HepG2 (cell line): Measurements from ENCODE around the gene RILP. TPM values are rescaled to one million over a fixed set of nuclear protein-coding genes. Genes with fewer than 3 reads are reported as not detected.
A peak's percentile ranks its signal among the peaks of the same experiment; 100 is the strongest.

ENCODE experiments used
- ASH2L ChIP-seq: fragments of 300-600, 200-600 bp; sonication (generic); IDR thresholded peaks from 2 replicates; pipeline ENCODE4 v1.7.0; 2017; ENCODE audit warnings: low read depth, mild to moderate bottlenecking, moderate library complexity, mixed read lengths, low read length; ENCODE audit not compliant: insufficient read length
- CBX5 ChIP-seq: sonication (generic); formaldehyde crosslinking; IDR thresholded peaks from 2 replicates; pipeline ENCODE4 v1.4.0; 2020; ENCODE audit warnings: missing genetic modification reagents, borderline replicate concordance
- CEBPZ ChIP-seq: IDR thresholded peaks from 2 replicates; pipeline ENCODE4 v1.6.1; 2012; ENCODE audit warnings: low read length, improper control_type of control experiment
- FOXA3 ChIP-seq: IDR thresholded peaks from 2 replicates; pipeline ENCODE4 v1.6.1; 2016; ENCODE audit warnings: missing genetic modification reagents, missing compliant biosample characterization
- GATAD2A ChIP-seq: IDR thresholded peaks from 2 replicates; pipeline ENCODE4 v1.6.1; 2016
- HNF4A ChIP-seq: sonication (generic); formaldehyde crosslinking; IDR thresholded peaks from 2 replicates; pipeline ENCODE4 v1.4.0; 2020; ENCODE audit warnings: missing genetic modification reagents
- PLRG1 ChIP-seq: fragments of 450-650 bp; conservative IDR thresholded peaks from 2 replicates; pipeline ENCODE4 v1.6.1; 2016
- SAP130 ChIP-seq: IDR thresholded peaks from 2 replicates; pipeline ENCODE4 v1.6.1; 2016; ENCODE audit warnings: low read depth
- SRF ChIP-seq: IDR thresholded peaks from 2 replicates; pipeline ENCODE4 v1.6.1; 2011; ENCODE audit warnings: mild to moderate bottlenecking, low read depth, low read length, moderate library complexity
- SSRP1 ChIP-seq: IDR thresholded peaks from 2 replicates; pipeline ENCODE4 v1.6.1; 2016; ENCODE audit warnings: control low read depth
- TARDBP ChIP-seq: sonication (generic); formaldehyde crosslinking; IDR thresholded peaks from 2 replicates; pipeline ENCODE4 v1.8.0; 2022; ENCODE audit warnings: mild to moderate bottlenecking, missing genetic modification reagents
- TBX3 ChIP-seq: fragments of 450-650 bp; IDR thresholded peaks from 2 replicates; pipeline ENCODE4 v1.6.1; 2017; ENCODE audit warnings: antibody characterized with exemption, mild to moderate bottlenecking, inconsistent platforms, borderline replicate concordance
- ZBTB25 ChIP-seq: IDR thresholded peaks from 2 replicates; pipeline ENCODE4 v1.6.1; 2018; ENCODE audit warnings: missing genetic modification reagents
- ZNF225 ChIP-seq: sonication (generic); formaldehyde crosslinking; IDR thresholded peaks from 2 replicates; pipeline ENCODE4 v1.4.0; 2020; ENCODE audit warnings: mild to moderate bottlenecking, missing genetic modification reagents
- ZNF235 ChIP-seq: sonication (generic); formaldehyde crosslinking; IDR thresholded peaks from 2 replicates; pipeline ENCODE4 v1.8.1; 2023; ENCODE audit warnings: mild to moderate bottlenecking, missing genetic modification reagents, borderline replicate concordance
- ZNF275 ChIP-seq: sonication (generic); formaldehyde crosslinking; IDR thresholded peaks from 2 replicates; pipeline ENCODE4 v1.8.0; 2022; ENCODE audit warnings: missing genetic modification reagents, mild to moderate bottlenecking, inconsistent platforms, borderline replicate concordance
- ZSCAN20 ChIP-seq: sonication (generic); formaldehyde crosslinking; IDR thresholded peaks from 2 replicates; pipeline ENCODE4 v1.4.0; 2020; ENCODE audit warnings: missing genetic modification reagents, mild to moderate bottlenecking, borderline replicate concordance
- polyA plus RNA-seq, 8 experiments: library from polyadenylated mRNA; depleted of rRNA in 3 of 8; stranded (reverse) in 7 of 8; unstranded in 1 of 8; fragments of >200 nt; fragmentation: Illumina TruSeq in 4 of 8; extraction: Trizol in 4 of 8; gene quantifications; 2 replicates each; pipeline versions ENCODE4 v1.2.1 to v1.2.3, GENCODE V29; 2011 to 2016; ENCODE audit warnings: low read depth in 4 of 8, missing spikeins in 1 of 8, mixed read lengths in 1 of 8; ENCODE audit not compliant: insufficient read depth in 1 of 8
- total RNA-seq, 5 experiments: library from RNA; depleted of rRNA; stranded (reverse); fragments of >200 nt; fragmentation: Illumina TruSeq; extraction: Trizol; gene quantifications; 2 replicates each; pipeline ENCODE4 v1.2.3, GENCODE V29; 2016; ENCODE audit warnings: low read depth in 1 of 5
- TF ChIP-seq, protein P1 (sequence below): sonication (generic); formaldehyde crosslinking; IDR thresholded peaks from 2 replicates; pipeline ENCODE4 v1.8.1; 2023; ENCODE audit warnings: mild to moderate bottlenecking, missing genetic modification reagents
- TF ChIP-seq, protein P2 (sequence below): fragments of 450-650 bp; IDR thresholded peaks from 2 replicates; pipeline ENCODE4 v1.6.1; 2016
- TF ChIP-seq, protein P3 (sequence below): sonication (generic); formaldehyde crosslinking; IDR thresholded peaks from 2 replicates; pipeline ENCODE4 v1.4.0; 2020; ENCODE audit warnings: missing genetic modification reagents, mild to moderate bottlenecking, borderline replicate concordance

Gene RILP
- total and polyA plus RNA-seq, 2 of the 13 experiments (the other 11 are each of a cell fraction or from before 2014, with no cell fraction given) = 6.6 to 8.1 TPM

GRCh38 chr17:1621273-1621954 lies 28.3 kb downstream of the RILP start (continued):
- TF ChIP-seq, protein P1, sequence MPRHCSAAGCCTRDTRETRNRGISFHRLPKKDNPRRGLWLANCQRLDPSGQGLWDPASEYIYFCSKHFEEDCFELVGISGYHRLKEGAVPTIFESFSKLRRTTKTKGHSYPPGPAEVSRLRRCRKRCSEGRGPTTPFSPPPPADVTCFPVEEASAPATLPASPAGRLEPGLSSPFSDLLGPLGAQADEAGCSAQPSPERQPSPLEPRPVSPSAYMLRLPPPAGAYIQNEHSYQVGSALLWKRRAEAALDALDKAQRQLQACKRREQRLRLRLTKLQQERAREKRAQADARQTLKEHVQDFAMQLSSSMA (CRISPR knock-in tag) = no peak
- TF ChIP-seq ZNF275 (CRISPR knock-in tag) = no peak
- no peak for TF ChIP-seq ZSCAN20 (CRISPR knock-in tag)
- no peak for TF ChIP-seq HNF4A (CRISPR knock-in tag)
- no peak for TF ChIP-seq CEBPZ
- TF ChIP-seq ASH2L = no peak
- TF ChIP-seq SAP130 = peak; percentile 35; the same call in 1 of the 2 replicates
- TF ChIP-seq, protein P2, sequence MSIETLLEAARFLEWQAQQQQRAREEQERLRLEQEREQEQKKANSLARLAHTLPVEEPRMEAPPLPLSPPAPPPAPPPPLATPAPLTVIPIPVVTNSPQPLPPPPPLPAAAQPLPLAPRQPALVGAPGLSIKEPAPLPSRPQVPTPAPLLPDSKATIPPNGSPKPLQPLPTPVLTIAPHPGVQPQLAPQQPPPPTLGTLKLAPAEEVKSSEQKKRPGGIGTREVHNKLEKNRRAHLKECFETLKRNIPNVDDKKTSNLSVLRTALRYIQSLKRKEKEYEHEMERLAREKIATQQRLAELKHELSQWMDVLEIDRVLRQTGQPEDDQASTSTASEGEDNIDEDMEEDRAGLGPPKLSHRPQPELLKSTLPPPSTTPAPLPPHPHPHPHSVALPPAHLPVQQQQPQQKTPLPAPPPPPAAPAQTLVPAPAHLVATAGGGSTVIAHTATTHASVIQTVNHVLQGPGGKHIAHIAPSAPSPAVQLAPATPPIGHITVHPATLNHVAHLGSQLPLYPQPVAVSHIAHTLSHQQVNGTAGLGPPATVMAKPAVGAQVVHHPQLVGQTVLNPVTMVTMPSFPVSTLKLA = no peak
- TF ChIP-seq SSRP1 (CRISPR knock-in tag) = no peak
- no peak for TF ChIP-seq ZNF235 (CRISPR knock-in tag)
- TF ChIP-seq ZNF225 (CRISPR knock-in tag) = no peak
- TF ChIP-seq PLRG1 = no peak
- peak; percentile 51; the same call in 1 of the 2 replicates for TF ChIP-seq TARDBP
- TF ChIP-seq GATAD2A (CRISPR knock-in tag) = peak; percentile 33; the same call in 1 of the 2 replicates
- TF ChIP-seq ZBTB25 (CRISPR knock-in tag) = no peak
- no peak for TF ChIP-seq TBX3
- TF ChIP-seq SRF = no peak
- TF ChIP-seq, protein P3, sequence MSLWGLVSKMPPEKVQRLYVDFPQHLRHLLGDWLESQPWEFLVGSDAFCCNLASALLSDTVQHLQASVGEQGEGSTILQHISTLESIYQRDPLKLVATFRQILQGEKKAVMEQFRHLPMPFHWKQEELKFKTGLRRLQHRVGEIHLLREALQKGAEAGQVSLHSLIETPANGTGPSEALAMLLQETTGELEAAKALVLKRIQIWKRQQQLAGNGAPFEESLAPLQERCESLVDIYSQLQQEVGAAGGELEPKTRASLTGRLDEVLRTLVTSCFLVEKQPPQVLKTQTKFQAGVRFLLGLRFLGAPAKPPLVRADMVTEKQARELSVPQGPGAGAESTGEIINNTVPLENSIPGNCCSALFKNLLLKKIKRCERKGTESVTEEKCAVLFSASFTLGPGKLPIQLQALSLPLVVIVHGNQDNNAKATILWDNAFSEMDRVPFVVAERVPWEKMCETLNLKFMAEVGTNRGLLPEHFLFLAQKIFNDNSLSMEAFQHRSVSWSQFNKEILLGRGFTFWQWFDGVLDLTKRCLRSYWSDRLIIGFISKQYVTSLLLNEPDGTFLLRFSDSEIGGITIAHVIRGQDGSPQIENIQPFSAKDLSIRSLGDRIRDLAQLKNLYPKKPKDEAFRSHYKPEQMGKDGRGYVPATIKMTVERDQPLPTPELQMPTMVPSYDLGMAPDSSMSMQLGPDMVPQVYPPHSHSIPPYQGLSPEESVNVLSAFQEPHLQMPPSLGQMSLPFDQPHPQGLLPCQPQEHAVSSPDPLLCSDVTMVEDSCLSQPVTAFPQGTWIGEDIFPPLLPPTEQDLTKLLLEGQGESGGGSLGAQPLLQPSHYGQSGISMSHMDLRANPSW = no peak
- TF ChIP-seq FOXA3 (CRISPR knock-in tag) = peak; percentile 30; the same call in 1 of the 2 replicates
- TF ChIP-seq CBX5 (CRISPR knock-in tag) = no peak
